NCI-H526 (cell line): Measurements from ENCODE around the gene ABI3.
"Not testable (repeated sequence)": the region's sequence is repeated elsewhere in the genome, so short reads cannot be mapped to it uniquely, and the experiment has no call there.

ENCODE experiments used
- DNase-seq, 2 experiments: peaks; one replicate each; lab custom pipeline; 2025; lab: John Stamatoyannopoulos, UW

ABI3 gene

GRCh38 chr17:49252148-49252695 is 41.7 kb downstream of the ABI3 start:
- no peak for DNase-seq

GRCh38 chr17:49254066-49254465 is 43.6 kb downstream of the ABI3 start:
- DNase-seq, result no peak

GRCh38 chr17:49255125-49255524 is 44.6 kb downstream of the ABI3 start:
- no peak for DNase-seq

- no peak for DNase-seq
Observed at GRCh38 chr17:49258394-49258793, 47.9 kb downstream of the ABI3 start.

GRCh38 chr17:49259663-49260010 is 49.1 kb downstream of the ABI3 start:
- DNase-seq, result no peak

GRCh38 chr17:49260011-49260816 is 49.7 kb downstream of the ABI3 start:
- peak in 1 of 2 experiments; percentile 69 for DNase-seq

GRCh38 chr17:49260817-49261291 is 50.3 kb downstream of the ABI3 start:
- no peak for DNase-seq

GRCh38 chr17:49261540-49261939 is 51.0 kb downstream of the ABI3 start:
- DNase-seq, result not testable (repeated sequence)

GRCh38 chr17:49266233-49266632 is 55.7 kb downstream of the ABI3 start:
- DNase-seq, result no peak

GRCh38 chr17:49267912-49268311 is 57.4 kb downstream of the ABI3 start:
- DNase-seq, result no peak

GRCh38 chr17:49269356-49269755 is 58.8 kb downstream of the ABI3 start:
- no peak for DNase-seq
